ENCODE measurements around the gene FBXO2. TPM values are rescaled to one million over a fixed set of nuclear protein-coding genes. Genes with fewer than 3 reads are reported as not detected.

Gene FBXO2
- total and polyA plus RNA-seq, 3 donors from 2014 or later = 11.3 to 19.0 (median 17.3) TPM

DNA sequence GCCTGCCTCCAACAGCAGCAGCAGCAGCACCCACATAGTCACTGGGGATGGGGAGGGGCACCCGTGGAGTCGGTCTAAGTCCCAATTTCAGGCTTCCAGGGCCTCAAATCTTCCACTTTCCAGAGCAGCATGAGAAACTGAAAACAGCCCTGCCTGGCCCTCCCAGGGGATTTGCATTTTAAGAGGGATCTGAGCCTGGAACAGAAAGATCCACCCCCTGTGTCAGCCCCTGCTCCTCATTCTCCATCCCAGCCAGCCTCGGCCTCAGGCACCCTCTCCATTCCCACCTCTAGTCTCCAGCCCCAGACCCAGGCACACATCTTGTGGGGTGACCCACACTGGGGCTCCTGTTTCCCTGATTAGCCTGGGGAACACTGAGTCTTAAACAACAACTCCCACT, 51.8 kb downstream of the FBXO2 start:
- no peaks in the 10 kb centered on the region for H3K27me3 ChIP-seq
- TF ChIP-seq, protein P1, sequence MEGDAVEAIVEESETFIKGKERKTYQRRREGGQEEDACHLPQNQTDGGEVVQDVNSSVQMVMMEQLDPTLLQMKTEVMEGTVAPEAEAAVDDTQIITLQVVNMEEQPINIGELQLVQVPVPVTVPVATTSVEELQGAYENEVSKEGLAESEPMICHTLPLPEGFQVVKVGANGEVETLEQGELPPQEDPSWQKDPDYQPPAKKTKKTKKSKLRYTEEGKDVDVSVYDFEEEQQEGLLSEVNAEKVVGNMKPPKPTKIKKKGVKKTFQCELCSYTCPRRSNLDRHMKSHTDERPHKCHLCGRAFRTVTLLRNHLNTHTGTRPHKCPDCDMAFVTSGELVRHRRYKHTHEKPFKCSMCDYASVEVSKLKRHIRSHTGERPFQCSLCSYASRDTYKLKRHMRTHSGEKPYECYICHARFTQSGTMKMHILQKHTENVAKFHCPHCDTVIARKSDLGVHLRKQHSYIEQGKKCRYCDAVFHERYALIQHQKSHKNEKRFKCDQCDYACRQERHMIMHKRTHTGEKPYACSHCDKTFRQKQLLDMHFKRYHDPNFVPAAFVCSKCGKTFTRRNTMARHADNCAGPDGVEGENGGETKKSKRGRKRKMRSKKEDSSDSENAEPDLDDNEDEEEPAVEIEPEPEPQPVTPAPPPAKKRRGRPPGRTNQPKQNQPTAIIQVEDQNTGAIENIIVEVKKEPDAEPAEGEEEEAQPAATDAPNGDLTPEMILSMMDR (IDR thresholded peaks at IDR 0.05) = no peak
- TF ChIP-seq POLR2A (IDR thresholded peaks at IDR 0.05) = no peak
- DNase-seq = no peak
- no peaks in the 10 kb centered on the region for H3K9me3 ChIP-seq
- H3K27ac ChIP-seq = no peak overlapping the region
- WGBS, 2 donors = 69 to 94% methylated on average over 2 to 3 of the region's 3 CpGs
- no peaks in the 10 kb centered on the region for H3K36me3 ChIP-seq (ENCODE audit: low read depth, missing control alignments)
- H3K4me1 ChIP-seq = no peaks in the 10 kb centered on the region
- intact Hi-C loops (cut with DNase I; ENCODE audit: low total_unique reads) = no loop called here
- H3K4me3 ChIP-seq = no peak overlapping the region

DNA sequence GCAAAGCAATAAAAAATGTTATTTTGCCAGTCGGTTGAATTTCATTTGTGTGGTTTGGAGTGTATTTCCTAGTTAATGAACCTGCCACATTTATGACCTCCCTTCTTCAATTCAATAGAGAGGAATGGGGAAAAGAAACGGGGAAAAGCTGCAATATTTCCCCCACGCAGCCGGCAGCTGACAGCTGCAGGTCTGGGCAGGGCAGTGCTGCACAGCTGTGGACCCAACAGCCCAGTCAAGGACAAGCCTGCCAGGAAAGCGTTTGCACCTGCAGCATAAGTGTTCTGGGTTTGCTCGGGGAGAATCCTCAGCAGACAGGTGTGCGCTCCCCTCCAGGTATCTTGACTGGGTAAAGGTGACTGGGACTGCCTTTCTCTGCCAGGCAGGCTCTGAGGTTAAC, 53.4 kb downstream of the FBXO2 start:
- TF ChIP-seq, protein P1 (IDR thresholded peaks at IDR 0.05) = no peak
- TF ChIP-seq POLR2A (IDR thresholded peaks at IDR 0.05) = no peak
- H3K27ac ChIP-seq = no peak overlapping the region
- no peaks in the 10 kb centered on the region for H3K9me3 ChIP-seq
- no peaks in the 10 kb centered on the region for H3K36me3 ChIP-seq (ENCODE audit: low read depth, missing control alignments)
- no peak for DNase-seq
- intact Hi-C loops (cut with DNase I; ENCODE audit: low total_unique reads) = no loop called here
- no peak overlapping the region for H3K4me3 ChIP-seq
- WGBS, 2 donors = 47 to 56% methylated on average over 5 to 7 of the region's 7 CpGs
- no peaks in the 10 kb centered on the region for H3K4me1 ChIP-seq
- no peaks in the 10 kb centered on the region for H3K27me3 ChIP-seq

DNA sequence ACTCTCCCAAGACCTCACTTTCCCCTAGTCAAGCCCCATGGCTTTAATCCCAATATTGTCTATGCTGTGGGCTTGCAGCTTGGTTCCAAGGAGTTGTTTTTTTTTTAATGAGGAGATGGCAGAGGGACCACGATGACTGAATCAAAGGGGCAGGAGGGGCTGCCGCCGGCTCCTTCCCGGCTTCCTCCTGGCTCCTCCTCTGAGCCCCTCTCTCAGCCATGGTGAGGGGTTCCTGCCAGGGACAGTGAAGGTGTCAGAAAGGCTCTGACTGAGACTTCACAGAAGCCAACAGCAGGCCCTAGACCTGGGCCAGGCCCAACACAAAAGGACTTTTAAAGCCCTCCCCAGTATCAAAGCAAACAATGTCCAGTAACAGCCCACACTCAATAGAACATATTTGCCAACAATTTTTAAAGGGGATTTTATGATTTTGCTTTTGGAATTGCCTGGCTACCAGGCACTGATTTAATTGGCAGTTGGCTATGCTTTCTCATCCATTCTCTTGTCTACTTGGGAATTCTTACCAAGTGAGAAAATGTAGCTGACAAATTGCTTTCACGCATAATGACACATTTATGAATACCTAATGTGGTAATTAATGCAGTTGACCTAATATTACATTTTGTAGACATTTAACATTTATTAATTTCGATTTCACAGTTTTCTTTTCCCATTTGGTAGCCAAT, 54.2 kb downstream of the FBXO2 start:
- no peak for TF ChIP-seq POLR2A (IDR thresholded peaks at IDR 0.05)
- TF ChIP-seq, protein P1 (IDR thresholded peaks at IDR 0.05) = no peak
- H3K27me3 ChIP-seq = no peaks in the 10 kb centered on the region
- intact Hi-C loops (cut with DNase I; ENCODE audit: low total_unique reads) = no loop called here
- no peak overlapping the region for H3K27ac ChIP-seq
- no peak overlapping the region for H3K4me3 ChIP-seq
- H3K36me3 ChIP-seq (ENCODE audit: low read depth, missing control alignments) = no peaks in the 10 kb centered on the region
- H3K4me1 ChIP-seq = no peaks in the 10 kb centered on the region
- no peak for DNase-seq
- 76 to 78% methylated on average over 6 of the region's 6 CpGs for WGBS, 2 donors
- no peaks in the 10 kb centered on the region for H3K9me3 ChIP-seq

DNA sequence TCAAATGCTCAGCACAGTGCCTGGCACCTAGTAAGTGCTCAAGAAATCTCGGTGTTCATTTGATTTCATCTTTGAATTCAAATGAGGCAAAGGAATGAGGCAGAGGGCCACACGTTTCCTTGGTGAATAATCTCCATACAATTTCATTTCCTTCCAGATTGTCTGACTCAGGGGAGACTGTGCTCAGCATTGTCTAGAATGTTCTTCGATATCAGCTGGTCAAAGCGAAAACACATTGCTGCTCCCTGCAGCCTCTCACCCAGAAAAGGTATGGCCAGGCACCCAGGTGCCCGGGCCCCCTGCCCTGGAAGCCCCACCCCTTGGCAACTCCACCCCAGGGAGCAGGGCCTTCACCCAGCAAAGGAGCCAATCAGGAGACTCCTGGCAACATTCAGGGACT, 55.8 kb downstream of the FBXO2 start:
- intact Hi-C loops (cut with DNase I; ENCODE audit: low total_unique reads) = no loop called here
- H3K27me3 ChIP-seq = no peaks in the 10 kb centered on the region
- 73 to 88% methylated on average over 5 of the region's 5 CpGs for WGBS, 2 donors

More for the DNA sequence above, 55.8 kb downstream of the FBXO2 start:
- Histone ChIP-seq H3K27ac (no peak overlapping the region), H3K9me3 (no peaks in the 10 kb centered on the region), H3K4me3 (no peak overlapping the region), H3K4me1 (no peaks in the 10 kb centered on the region), H3K36me3 (ENCODE audit: low read depth, missing control alignments) (no peaks in the 10 kb centered on the region)
- no peak for TF ChIP-seq POLR2A (IDR thresholded peaks at IDR 0.05)
- TF ChIP-seq, protein P1 (IDR thresholded peaks at IDR 0.05) = no peak
- DNase-seq = no peak

Other genes starting within 250 kb of the FBXO2 start
- 1 to 10 TPM; 6.8 to 8.8 TPM for gene DISP3, start 175.3 kb downstream of the FBXO2 start, total RNA-seq
- 7.3 TPM for gene DISP3, start 175.3 kb downstream of the FBXO2 start, polyA plus RNA-seq (ENCODE audit: insufficient read depth, low read depth, low replicate concordance)
- gene FBXO44, start 448 bp upstream of the FBXO2 start, total RNA-seq = 10 to 100 TPM; 28.0 to 31.3 TPM
- gene FBXO44, start 448 bp upstream of the FBXO2 start, polyA plus RNA-seq (ENCODE audit: insufficient read depth, low read depth, low replicate concordance) = 36.4 TPM
- gene FBXO6, start 9.8 kb upstream of the FBXO2 start, total RNA-seq = 10 to 100 TPM in 1 of 2 donors, 1 to 10 TPM in 1; 7.8 to 17.3 TPM
- 15.8 TPM for gene FBXO6, start 9.8 kb upstream of the FBXO2 start, polyA plus RNA-seq (ENCODE audit: insufficient read depth, low read depth, low replicate concordance)
- gene MAD2L2, start 26.7 kb upstream of the FBXO2 start, total RNA-seq = 100 to 1,000 TPM; 115 to 116 TPM
- gene MAD2L2, start 26.7 kb upstream of the FBXO2 start, polyA plus RNA-seq (ENCODE audit: insufficient read depth, low read depth, low replicate concordance) = 77.0 TPM
- gene DRAXIN, start 37.3 kb upstream of the FBXO2 start, total RNA-seq = under 1 TPM; 0.79 to 0.93 TPM
- gene DRAXIN, start 37.3 kb upstream of the FBXO2 start, polyA plus RNA-seq (ENCODE audit: insufficient read depth, low read depth, low replicate concordance) = 0.53 TPM
- 10 to 100 TPM; 64.1 to 75.3 TPM for gene AGTRAP, start 81.7 kb upstream of the FBXO2 start, total RNA-seq
- 49.2 TPM for gene AGTRAP, start 81.7 kb upstream of the FBXO2 start, polyA plus RNA-seq (ENCODE audit: insufficient read depth, low read depth, low replicate concordance)
- 10 to 100 TPM; 26.0 to 34.5 TPM for gene C1orf167, start 107.8 kb upstream of the FBXO2 start, total RNA-seq
- 64.2 TPM for gene C1orf167, start 107.8 kb upstream of the FBXO2 start, polyA plus RNA-seq (ENCODE audit: insufficient read depth, low read depth, low replicate concordance)
- 10 to 100 TPM; 68.3 to 78.3 TPM for gene MTHFR, start 151.5 kb upstream of the FBXO2 start, total RNA-seq
- gene MTHFR, start 151.5 kb upstream of the FBXO2 start, polyA plus RNA-seq (ENCODE audit: insufficient read depth, low read depth, low replicate concordance) = 30.4 TPM
- 10 to 100 TPM; 57.1 to 91.7 TPM for gene CLCN6, start 151.8 kb upstream of the FBXO2 start, total RNA-seq
- gene CLCN6, start 151.8 kb upstream of the FBXO2 start, polyA plus RNA-seq (ENCODE audit: insufficient read depth, low read depth, low replicate concordance) = 47.9 TPM
- gene NPPA, start 193.4 kb upstream of the FBXO2 start, total RNA-seq = not detected
- not detected for gene NPPA, start 193.4 kb upstream of the FBXO2 start, polyA plus RNA-seq (ENCODE audit: insufficient read depth, low read depth, low replicate concordance)
- gene NPPB, start 204.5 kb upstream of the FBXO2 start, total RNA-seq = under 1 TPM in 1 of 2 donors, not detected in 1; 0.50 TPM
- not detected for gene NPPB, start 204.5 kb upstream of the FBXO2 start, polyA plus RNA-seq (ENCODE audit: insufficient read depth, low read depth, low replicate concordance)